K562 (cell line): ENCODE results near the gene SPARC.

ENCODE experiments used
- CTCF ChIP-seq, 3 experiments: IDR thresholded peaks in 2 of 3; conservative IDR thresholded peaks in 1 of 3; 2 replicates each; pipeline ENCODE4 v1.5.1; 2011 to 2012; ENCODE audit warnings: low read length in 3 of 3, mild to moderate bottlenecking in 3 of 3, control low read depth in 2 of 3, improper control_type of control experiment in 1 of 3, inconsistent platforms in 1 of 3, low read depth in 1 of 3, mixed read lengths in 1 of 3, moderate library complexity in 1 of 3; ENCODE audit not compliant: insufficient read depth in 2 of 3
- E2F6 ChIP-seq, 2 experiments: IDR thresholded peaks; 2 replicates each; pipeline ENCODE4 v1.6.1; 2011; ENCODE audit warnings: borderline replicate concordance in 1 of 2, control low read depth in 1 of 2, low read depth in 1 of 2, low read length in 1 of 2, mild to moderate bottlenecking in 1 of 2, mixed read lengths in 1 of 2, moderate library complexity in 1 of 2; ENCODE audit not compliant: insufficient read depth in 1 of 2, insufficient read length in 1 of 2, poor library complexity in 1 of 2, severe bottlenecking in 1 of 2; ENCODE audit errors: extremely low read depth in 1 of 2
- ELK3 ChIP-seq: fragments of 450-650 bp; formaldehyde crosslinking; IDR thresholded peaks from 2 replicates; pipeline ENCODE4 v1.4.0; 2020; ENCODE audit warnings: mild to moderate bottlenecking
- HOMEZ ChIP-seq: fragments of 250-450 bp; sonication (Bioruptor Pico); IDR thresholded peaks from 2 replicates; pipeline ENCODE4 v1.4.0; 2020; ENCODE audit warnings: mild to moderate bottlenecking, moderate library complexity
- SMARCA5 ChIP-seq: fragments of 450-650 bp; IDR thresholded peaks from 2 replicates; pipeline ENCODE4 v1.6.1; 2016
- SP1 ChIP-seq: sonication (generic); formaldehyde crosslinking; IDR thresholded peaks from 2 replicates; pipeline ENCODE4 v1.8.1; 2022; ENCODE audit warnings: mild to moderate bottlenecking, missing genetic modification reagents
- ZBTB11 ChIP-seq, 3 experiments: fragments of 200-800 bp in 1 of 3; fragments of 250-450 bp in 1 of 3; fragments of 450-650 bp in 1 of 3; sonication (Bioruptor Pico) in 1 of 3; sonication (Bioruptor generic) in 1 of 3; formaldehyde crosslinking in 1 of 3; IDR thresholded peaks; 2 replicates each; pipeline versions ENCODE4 v1.6.1 to v1.8.0; 2016 to 2022; ENCODE audit warnings: mild to moderate bottlenecking in 2 of 3, missing genetic modification characterization in 2 of 3, missing compliant biosample characterization in 1 of 3, moderate library complexity in 1 of 3
- ZBTB26 ChIP-seq: fragments of 450-650 bp; formaldehyde crosslinking; IDR thresholded peaks from 2 replicates; pipeline ENCODE4 v1.4.0; 2022; ENCODE audit warnings: missing genetic modification characterization
- TF ChIP-seq, protein P1 (sequence below): sonication (generic); formaldehyde crosslinking; IDR thresholded peaks from 2 replicates; pipeline ENCODE4 v1.8.1; 2023; ENCODE audit warnings: mild to moderate bottlenecking, missing genetic modification reagents

DNA sequence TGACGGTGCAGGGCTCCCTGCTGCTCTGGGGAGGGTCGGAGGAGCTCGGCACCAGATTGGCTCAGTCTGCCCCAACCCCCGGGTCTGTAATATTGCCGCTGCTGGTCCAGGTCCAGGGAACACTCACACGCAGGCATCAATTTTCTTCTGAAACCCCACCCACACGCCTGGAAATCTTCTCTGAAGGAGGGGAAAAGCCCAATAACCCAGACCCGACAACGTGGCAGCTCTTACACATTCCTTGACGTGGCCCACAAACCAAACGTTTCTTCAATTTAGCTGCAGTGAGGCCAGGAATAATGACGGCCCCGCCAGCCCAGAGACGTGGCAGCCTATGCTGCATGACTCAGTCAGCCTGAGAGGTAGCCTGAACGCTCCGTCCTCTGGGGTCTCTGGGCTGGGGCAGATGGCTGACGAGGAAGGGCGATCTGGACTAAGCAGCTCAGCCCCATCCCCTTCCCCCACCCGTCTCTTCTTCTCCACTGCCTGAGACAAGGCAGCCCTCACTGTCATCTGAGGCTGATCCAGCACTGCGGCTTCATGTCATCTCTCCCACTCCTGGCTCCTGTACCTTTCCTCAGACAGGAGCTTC lies 9.9 kb upstream of the SPARC start:
- TF ChIP-seq E2F6 (IDR thresholded peaks at IDR 0.05; ENCODE audit: borderline replicate concordance in 1 of 2, extremely low read depth in 1 of 2, insufficient read depth in 1 of 2, insufficient read length in 1 of 2, low read depth in 1 of 2, low read length in 1 of 2, poor library complexity in 1 of 2, severe bottlenecking in 1 of 2) = no peak
- no peak for TF ChIP-seq SP1 (CRISPR knock-in tag)
- TF ChIP-seq ZBTB26 (CRISPR knock-in tag) = no peak
- TF ChIP-seq CTCF (IDR thresholded peaks at IDR 0.05 in 2 of 3, conservative IDR thresholded peaks at IDR 0.05 in 1 of 3; ENCODE audit: insufficient read depth in 2 of 3, low read depth in 1 of 3, low read length in 3 of 3) = no peak
- TF ChIP-seq HOMEZ (CRISPR knock-in tag) = no peak
- TF ChIP-seq ZBTB11 (CRISPR knock-in tag; IDR thresholded peaks at IDR 0.05) = no peak
- no peak for TF ChIP-seq SMARCA5
- TF ChIP-seq ELK3 (CRISPR knock-in tag) = no peak
- TF ChIP-seq, protein P1, sequence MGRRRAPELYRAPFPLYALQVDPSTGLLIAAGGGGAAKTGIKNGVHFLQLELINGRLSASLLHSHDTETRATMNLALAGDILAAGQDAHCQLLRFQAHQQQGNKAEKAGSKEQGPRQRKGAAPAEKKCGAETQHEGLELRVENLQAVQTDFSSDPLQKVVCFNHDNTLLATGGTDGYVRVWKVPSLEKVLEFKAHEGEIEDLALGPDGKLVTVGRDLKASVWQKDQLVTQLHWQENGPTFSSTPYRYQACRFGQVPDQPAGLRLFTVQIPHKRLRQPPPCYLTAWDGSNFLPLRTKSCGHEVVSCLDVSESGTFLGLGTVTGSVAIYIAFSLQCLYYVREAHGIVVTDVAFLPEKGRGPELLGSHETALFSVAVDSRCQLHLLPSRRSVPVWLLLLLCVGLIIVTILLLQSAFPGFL (CRISPR knock-in tag) = no peak
